LNCAP (cell line): Measurements from ENCODE around the gene TRAFD1.

Experiments
- TF ChIP-seq, protein P1 (sequence below): fragments of 450-650 bp; IDR thresholded peaks from 2 replicates; pipeline ENCODE4 v1.5.1; 2017; ENCODE audit warnings: mild to moderate bottlenecking

Gene TRAFD1

GRCh38 chr12:112190231-112191025 is 65.1 kb downstream of the TRAFD1 start:
- TF ChIP-seq, protein P1, sequence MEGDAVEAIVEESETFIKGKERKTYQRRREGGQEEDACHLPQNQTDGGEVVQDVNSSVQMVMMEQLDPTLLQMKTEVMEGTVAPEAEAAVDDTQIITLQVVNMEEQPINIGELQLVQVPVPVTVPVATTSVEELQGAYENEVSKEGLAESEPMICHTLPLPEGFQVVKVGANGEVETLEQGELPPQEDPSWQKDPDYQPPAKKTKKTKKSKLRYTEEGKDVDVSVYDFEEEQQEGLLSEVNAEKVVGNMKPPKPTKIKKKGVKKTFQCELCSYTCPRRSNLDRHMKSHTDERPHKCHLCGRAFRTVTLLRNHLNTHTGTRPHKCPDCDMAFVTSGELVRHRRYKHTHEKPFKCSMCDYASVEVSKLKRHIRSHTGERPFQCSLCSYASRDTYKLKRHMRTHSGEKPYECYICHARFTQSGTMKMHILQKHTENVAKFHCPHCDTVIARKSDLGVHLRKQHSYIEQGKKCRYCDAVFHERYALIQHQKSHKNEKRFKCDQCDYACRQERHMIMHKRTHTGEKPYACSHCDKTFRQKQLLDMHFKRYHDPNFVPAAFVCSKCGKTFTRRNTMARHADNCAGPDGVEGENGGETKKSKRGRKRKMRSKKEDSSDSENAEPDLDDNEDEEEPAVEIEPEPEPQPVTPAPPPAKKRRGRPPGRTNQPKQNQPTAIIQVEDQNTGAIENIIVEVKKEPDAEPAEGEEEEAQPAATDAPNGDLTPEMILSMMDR, result 0 out of 2 replicates have a peak, but pooled peaks have one; percentile 8

DNA sequence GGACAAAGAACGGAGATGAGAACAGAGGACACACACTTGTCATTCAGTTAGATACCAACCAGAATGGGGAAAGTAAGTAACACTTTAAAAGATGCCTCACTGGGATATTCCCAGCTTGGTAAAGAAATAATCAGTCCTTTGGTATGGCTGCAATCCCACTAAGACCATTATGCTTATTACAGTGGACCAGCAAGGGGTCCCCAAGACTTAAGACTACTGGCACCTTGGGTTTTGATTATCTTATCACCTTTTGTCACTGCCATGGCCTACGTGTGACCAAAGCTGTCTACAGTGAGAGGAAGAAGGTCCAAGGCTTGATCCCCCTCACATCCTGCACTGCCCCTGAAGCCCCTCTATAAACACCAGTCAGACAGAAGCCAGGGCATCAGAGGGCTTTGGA is 65.8 kb downstream of the TRAFD1 start:
- TF ChIP-seq, protein P1, result no peak

DNA sequence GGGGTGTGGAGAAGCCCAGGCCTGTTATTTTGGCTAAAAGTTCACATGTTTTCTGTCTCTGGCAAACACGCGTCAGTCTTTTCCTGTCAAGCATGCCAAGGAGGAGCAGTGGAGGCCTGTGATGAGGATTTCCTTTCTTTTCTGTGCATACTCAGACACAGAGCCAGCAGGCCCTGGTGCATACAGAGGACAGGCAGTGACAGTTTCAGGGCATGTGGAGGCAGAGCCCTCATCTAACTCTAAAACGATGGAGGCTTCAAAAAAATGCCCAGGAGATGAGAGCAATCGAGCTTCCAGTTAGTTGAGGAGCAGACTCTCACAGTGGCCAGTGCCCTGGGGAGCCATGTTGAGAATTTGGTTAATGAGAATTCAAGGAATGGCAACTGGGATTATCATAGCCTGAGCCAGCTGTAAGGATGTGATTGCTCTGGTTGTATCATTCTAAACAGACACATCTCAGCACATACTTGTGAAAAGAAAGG is 66.5 kb downstream of the TRAFD1 start:
- TF ChIP-seq, protein P1, result no peak

DNA sequence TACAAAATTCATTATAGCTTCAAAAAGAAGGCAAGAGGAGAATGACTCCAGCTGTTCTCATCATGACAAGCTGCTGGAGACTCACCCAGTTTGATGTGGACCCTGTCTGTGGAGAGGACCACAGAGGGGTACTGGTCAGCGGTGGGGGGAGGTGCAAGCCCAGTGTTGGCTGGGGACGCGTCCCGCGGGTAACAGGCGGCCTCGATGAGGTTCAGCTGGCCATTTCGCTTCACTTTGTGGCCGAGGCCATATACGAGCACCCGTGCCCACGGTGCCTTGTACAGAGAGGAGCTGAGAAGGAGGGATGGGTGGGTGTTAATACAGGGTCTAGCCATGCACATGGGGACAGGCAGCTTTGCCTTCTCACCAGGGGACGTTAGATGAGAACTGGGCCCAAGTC is 67.1 kb downstream of the TRAFD1 start:
- TF ChIP-seq, protein P1, result no peak

GRCh38 chr12:112194601-112195247 is 69.4 kb downstream of the TRAFD1 start:
- TF ChIP-seq, protein P1, result no peak

DNA sequence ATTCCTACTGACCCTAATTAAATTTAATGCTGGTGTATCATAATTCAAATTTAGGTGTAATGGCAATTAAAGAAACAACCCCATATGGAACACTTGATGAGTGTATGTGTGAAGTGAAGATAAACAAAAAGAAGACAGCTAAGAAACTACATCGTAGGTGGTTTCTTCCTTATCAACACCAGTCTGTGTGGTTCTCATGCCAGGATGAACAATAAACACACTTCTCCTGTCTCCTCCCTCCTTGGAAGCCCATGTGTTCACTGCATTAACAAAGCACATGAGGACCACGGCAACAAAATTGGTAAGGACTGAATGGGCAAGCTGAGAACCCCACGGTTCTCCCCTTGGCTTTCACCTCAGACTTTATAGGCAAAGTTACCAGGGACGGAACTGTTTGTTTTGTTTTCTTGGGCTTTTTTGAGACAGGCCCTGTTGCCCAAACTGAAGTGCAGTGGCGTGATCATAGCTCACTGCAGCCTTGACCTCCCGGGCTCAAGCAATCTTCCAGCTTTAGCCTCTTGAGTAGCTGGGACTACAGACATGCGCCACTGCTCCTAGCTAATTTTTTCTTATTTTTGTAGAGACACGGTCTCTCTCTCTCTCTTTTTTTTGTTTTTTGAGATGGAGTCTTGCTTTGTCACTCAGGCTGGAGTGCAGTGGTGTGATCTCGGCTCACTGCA is 71.0 kb downstream of the TRAFD1 start:
- TF ChIP-seq, protein P1, result no peak

DNA sequence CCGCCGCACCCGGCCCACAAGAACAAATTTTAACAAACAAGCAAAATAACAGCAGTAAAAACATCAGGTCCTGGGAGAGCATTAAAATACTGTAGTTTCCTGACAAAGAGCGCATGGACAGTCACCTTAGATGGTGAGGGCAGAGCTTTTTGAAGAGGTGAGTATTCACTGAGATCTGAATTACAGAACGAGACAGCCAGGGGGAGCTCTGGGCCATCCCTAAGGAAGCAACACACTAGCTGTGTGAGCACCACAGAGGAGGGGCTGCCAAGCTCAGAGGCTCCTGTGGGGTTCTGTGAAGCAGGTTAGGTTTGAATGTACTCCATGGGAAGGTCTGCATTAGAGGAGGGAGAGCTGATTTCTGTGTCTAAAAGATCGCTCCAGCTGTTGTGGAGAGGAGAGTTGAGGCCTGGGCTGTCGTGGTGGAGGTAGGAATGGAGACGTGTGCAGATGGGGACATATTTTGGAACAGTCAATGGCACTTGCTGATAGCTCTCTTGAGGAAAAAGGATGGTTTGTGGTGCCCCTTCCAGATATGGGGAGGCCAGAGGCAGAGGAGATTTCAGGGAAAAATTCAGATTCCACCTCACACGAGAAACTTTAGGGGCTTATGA is 72.9 kb downstream of the TRAFD1 start:
- TF ChIP-seq, protein P1, result peak; percentile 75
